Measurements from ENCODE around the gene HMGB2. TPM values are rescaled to one million over a fixed set of nuclear protein-coding genes. Genes with fewer than 3 reads are reported as not detected.

HMGB2 gene
- total and polyA plus RNA-seq, 5 experiments from 2014 or later, result 102 to 154 (median 115) TPM

DNA sequence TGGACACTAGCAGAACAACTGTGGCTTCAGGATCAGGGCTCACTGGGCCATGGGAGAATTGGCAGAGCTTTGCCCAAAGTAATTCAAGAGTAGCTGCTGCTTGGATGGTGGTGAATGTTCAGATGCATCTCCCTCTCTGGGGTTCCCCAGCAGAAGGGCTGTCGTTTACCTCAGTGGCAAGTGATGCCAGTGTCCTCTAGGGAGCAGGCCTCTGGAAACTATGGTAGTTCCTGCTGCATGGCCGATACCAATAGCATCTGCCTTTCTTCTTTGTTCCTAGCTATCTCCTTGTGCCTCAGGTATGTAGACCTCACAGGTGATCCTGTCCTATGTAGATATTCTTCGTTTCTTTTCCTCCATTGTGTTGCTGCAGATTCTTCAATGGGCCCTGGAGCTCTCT is 26.4 kb downstream of the HMGB2 start:
- no peaks in the 10 kb centered on the region for H3K4me1 Mint-ChIP-seq

DNA sequence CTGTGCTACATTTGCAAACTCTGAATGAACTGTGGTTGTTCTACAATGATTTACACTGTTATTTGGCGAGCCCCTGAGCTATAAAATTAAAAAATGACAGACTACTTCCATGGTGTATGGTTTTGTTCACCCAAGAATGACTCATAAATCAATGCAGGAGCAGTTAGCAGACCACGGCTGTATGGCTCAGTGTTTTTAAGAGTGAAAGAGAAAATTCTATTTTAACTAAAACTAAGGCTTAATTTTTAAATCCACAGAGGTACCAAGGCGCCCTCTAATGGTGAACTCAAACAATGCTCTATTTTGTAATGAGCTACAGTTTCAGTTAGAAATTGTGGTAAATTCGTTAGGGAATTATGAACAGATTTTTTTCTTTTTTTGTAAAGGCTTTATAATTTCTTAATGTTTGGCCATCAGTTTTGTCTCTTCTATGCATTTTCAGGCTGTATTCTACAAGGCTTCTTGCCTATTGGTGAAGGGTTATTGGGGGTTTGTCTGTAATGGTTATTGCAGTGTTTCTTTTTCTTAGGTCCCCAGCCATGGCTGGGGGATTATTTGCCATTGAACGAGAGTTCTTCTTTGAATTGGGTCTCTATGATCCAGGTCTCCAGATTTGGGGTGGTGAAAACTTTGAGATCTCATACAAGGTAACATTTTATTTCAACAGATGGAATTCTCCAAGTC is 32.5 kb downstream of the HMGB2 start:
- POLR2A ChIA-PET, result interaction anchor here (0.6 kb wide), 1 partner anchor 288 kb away, joined by 4 read pairs; no protein-coding TSS in a partner anchor
- no peaks in the 10 kb centered on the region for H3K9me3 Mint-ChIP-seq
- H3K36me3 Mint-ChIP-seq, result peaks cover 0 to 46% (median 12%) of the 10 kb centered on the region in 3 donors
- peaks cover 0 to 5% (median 2%) of the 10 kb centered on the region in 4 donors for H3K4me1 Mint-ChIP-seq
- no peak overlapping the region for H3K4me3 Mint-ChIP-seq
- H3K27me3 Mint-ChIP-seq, result no peaks in the 10 kb centered on the region
- H3K27ac Mint-ChIP-seq, result peak overlapping the region in 1 of 10 donors; percentile 43
- DNase-seq (peak in 5 of 10 donors; percentile 4 to 37 (median 29)), ATAC-seq (no peak)

More for the DNA sequence above, 26.4 kb downstream of the HMGB2 start:
- Mint-ChIP-seq H3K9me3 (no peaks in the 10 kb centered on the region), H3K36me3 (peaks cover 0 to 42% (median 21%) of the 10 kb centered on the region in 3 donors), H3K4me3 (no peak overlapping the region), H3K27ac (no peak overlapping the region), H3K27me3 (no peaks in the 10 kb centered on the region)
- no peak for DNase-seq
- POLR2A ChIA-PET, result interaction anchor here (1.1 kb wide), 1 partner anchor 12 kb away, joined by 4 read pairs; no protein-coding TSS in a partner anchor
- no peak for ATAC-seq

DNA sequence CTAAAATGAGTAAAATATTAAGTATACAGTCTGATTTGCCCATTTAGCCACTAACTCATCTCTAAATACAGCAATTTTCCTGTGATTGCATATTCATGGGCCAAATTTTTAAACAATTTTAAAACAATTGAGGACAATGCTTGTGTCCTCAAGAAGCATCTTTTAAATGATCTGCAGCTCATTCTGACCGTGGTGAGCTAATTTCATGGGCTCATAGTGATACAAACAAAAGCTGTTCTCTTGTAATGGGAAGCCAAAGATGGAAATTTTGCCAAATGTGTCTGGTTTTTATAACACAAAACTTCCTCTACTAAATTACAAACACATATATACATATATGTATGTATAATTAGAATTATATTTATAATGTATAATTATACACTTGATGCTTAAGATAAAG is 39.7 kb downstream of the HMGB2 start:
- no peak overlapping the region for H3K27ac Mint-ChIP-seq
- peaks cover 0 to 2% (median 0%) of the 10 kb centered on the region in 4 donors for H3K4me1 Mint-ChIP-seq
- no peaks in the 10 kb centered on the region for H3K9me3 Mint-ChIP-seq
- peaks cover 0 to 28% (median 0%) of the 10 kb centered on the region in 3 donors for H3K36me3 Mint-ChIP-seq
- no peaks in the 10 kb centered on the region for H3K27me3 Mint-ChIP-seq
- no peak for DNase-seq
- POLR2A ChIA-PET, result no interaction called here
- no peak overlapping the region for H3K4me3 Mint-ChIP-seq
- ATAC-seq, result no peak

- H3K9me3 Mint-ChIP-seq, result no peaks in the 10 kb centered on the region
- POLR2A ChIA-PET, result no interaction called here
- H3K36me3 Mint-ChIP-seq, result peaks cover 0 to 28% (median 0%) of the 10 kb centered on the region in 3 donors
- H3K4me1 Mint-ChIP-seq, result peaks cover 0 to 10% (median 6%) of the 10 kb centered on the region in 4 donors
- no peaks in the 10 kb centered on the region for H3K27me3 Mint-ChIP-seq
- no peak for ATAC-seq
- DNase-seq, result no peak
- H3K4me3 Mint-ChIP-seq, result no peak overlapping the region
- peak overlapping the region in 1 of 10 donors; percentile 5 for H3K27ac Mint-ChIP-seq
Observed at GRCh38 chr4:173293663-173294062, 40.5 kb downstream of the HMGB2 start.

GRCh38 chr4:173291899-173292298 is 42.3 kb downstream of the HMGB2 start:
- H3K36me3 Mint-ChIP-seq, result peaks cover 0 to 14% (median 0%) of the 10 kb centered on the region in 3 donors
- DNase-seq (no peak), ATAC-seq (no peak)
- no peak overlapping the region for H3K27ac Mint-ChIP-seq
- peaks cover 3 to 15% (median 11%) of the 10 kb centered on the region in 4 donors for H3K4me1 Mint-ChIP-seq
- POLR2A ChIA-PET, result no interaction called here
- no peak overlapping the region for H3K4me3 Mint-ChIP-seq
- H3K9me3 Mint-ChIP-seq, result peaks cover 0 to 4% (median 0%) of the 10 kb centered on the region in 9 donors
- H3K27me3 Mint-ChIP-seq, result no peaks in the 10 kb centered on the region

DNA sequence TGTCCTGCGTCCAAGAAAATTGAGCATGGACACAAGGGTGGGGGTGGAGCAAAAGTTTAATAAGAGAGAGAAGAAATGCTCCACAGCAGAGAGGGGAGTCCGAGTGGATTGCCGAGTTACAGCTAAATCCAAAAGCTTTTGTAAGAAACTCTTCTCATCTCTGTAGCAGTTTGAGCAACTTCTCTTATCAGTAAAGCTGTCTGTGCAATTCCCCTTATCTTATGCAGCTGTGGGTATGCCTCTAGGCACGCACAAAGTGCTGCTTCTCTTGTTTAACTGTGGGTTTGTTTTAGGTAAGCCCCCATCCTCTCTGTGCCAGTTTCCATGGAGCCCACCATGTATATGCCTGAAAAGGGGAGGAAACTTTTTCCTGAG is 44.8 kb downstream of the HMGB2 start:
- peak overlapping the region in 6 of 10 donors; percentile 21 to 46 (median 36) for H3K4me3 Mint-ChIP-seq
- H3K9me3 Mint-ChIP-seq, result peaks cover 0 to 22% (median 3%) of the 10 kb centered on the region in 9 donors
- POLR2A ChIA-PET, result no interaction called here
- H3K36me3 Mint-ChIP-seq, result peaks cover 0 to 19% (median 7%) of the 10 kb centered on the region in 3 donors
- DNase-seq (no peak), ATAC-seq (no peak)
- H3K27ac Mint-ChIP-seq, result peak overlapping the region in 3 of 10 donors; percentile 34 to 65 (median 53)
- no peaks in the 10 kb centered on the region for H3K27me3 Mint-ChIP-seq
- H3K4me1 Mint-ChIP-seq, result peaks cover 3 to 15% (median 11%) of the 10 kb centered on the region in 4 donors

DNA sequence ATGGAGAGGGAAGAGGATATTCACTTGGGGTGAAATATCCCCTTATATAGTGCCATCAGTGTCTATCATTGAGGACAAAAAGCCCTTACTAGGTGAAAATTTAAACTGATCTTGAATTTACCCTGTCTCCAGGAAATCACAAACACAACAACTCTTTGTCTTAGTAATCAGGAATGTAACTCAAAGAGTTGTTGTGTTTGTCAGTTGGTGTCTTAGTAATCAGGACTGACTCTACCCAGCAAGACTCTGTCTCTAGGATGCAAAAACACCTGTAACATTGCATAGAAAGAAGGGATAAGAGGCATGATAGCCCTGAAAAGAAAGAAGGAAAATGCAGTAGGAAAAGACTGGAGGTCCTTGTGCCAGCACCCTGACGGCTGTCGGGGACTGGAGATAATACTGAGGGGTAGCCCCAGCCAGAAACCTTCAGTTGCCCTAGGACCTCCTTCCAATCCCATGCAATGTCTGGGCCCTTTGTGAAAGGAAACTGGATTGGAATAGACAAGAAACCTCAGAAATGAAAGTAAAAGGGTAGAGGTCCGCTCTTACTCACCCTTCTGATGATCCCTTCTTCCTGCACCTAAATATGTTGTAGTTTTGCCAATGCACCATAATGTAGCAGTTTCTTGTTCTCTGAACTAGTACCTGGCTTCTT is 45.3 kb downstream of the HMGB2 start:
- DNase-seq (no peak), ATAC-seq (no peak)
- peaks cover 3 to 15% (median 11%) of the 10 kb centered on the region in 4 donors for H3K4me1 Mint-ChIP-seq
- no peaks in the 10 kb centered on the region for H3K27me3 Mint-ChIP-seq
- peaks cover 0 to 26% (median 3%) of the 10 kb centered on the region in 9 donors for H3K9me3 Mint-ChIP-seq
- POLR2A ChIA-PET, result no interaction called here
- peak overlapping the region in 3 of 10 donors; percentile 34 to 72 (median 61) for H3K27ac Mint-ChIP-seq
- H3K36me3 Mint-ChIP-seq, result peaks cover 0 to 23% (median 9%) of the 10 kb centered on the region in 3 donors
- H3K4me3 Mint-ChIP-seq, result peak overlapping the region in 6 of 10 donors; percentile 21 to 46 (median 36)

GRCh38 chr4:173288296-173288695 is 45.9 kb downstream of the HMGB2 start:
- POLR2A ChIA-PET, result no interaction called here
- Mint-ChIP-seq H3K27ac (peak overlapping the region in 1 of 10 donors; percentile 72), H3K36me3 (peaks cover 0 to 28% (median 12%) of the 10 kb centered on the region in 3 donors), H3K4me3 (peak overlapping the region in 2 of 10 donors; percentile 21 to 33), H3K27me3 (no peaks in the 10 kb centered on the region), H3K4me1 (peaks cover 3 to 15% (median 11%) of the 10 kb centered on the region in 4 donors), H3K9me3 (peaks cover 0 to 31% (median 3%) of the 10 kb centered on the region in 9 donors)
- ATAC-seq, result no peak
- peak; percentile 32 to 82 (median 56) for DNase-seq

- ATAC-seq (no peak), DNase-seq (no peak)
- H3K4me1 Mint-ChIP-seq, result peaks cover 4 to 15% (median 11%) of the 10 kb centered on the region in 4 donors
- peaks cover 0 to 36% (median 17%) of the 10 kb centered on the region in 3 donors for H3K36me3 Mint-ChIP-seq
- peaks cover 0 to 39% (median 4%) of the 10 kb centered on the region in 9 donors for H3K9me3 Mint-ChIP-seq
- no peak overlapping the region for H3K4me3 Mint-ChIP-seq
- no peak overlapping the region for H3K27ac Mint-ChIP-seq
- H3K27me3 Mint-ChIP-seq, result no peaks in the 10 kb centered on the region
- POLR2A ChIA-PET, result no interaction called here
Observed at GRCh38 chr4:173287486-173287885, 46.7 kb downstream of the HMGB2 start.

DNA sequence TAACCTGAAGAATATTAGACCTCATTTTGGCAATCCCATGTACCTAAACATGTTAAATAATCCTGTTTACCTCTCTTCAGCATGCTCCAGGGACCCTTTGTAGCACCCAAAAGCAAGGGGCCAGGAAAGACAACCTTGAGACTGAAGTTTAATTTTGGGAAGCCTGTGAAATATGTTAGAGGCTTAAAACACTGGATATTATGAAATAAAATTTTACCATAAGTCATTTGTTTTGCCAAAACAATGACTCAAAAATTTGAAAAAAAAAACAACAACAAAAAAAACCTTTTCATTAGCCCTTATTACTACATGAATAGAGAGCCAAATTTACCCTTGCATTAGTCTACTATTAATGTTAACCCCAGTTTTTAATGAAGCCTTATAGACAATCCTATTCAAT is 49.7 kb downstream of the HMGB2 start:
- peaks cover 11 to 26% (median 16%) of the 10 kb centered on the region in 4 donors for H3K4me1 Mint-ChIP-seq
- DNase-seq (no peak), ATAC-seq (no peak)
- H3K36me3 Mint-ChIP-seq, result peaks cover 0 to 58% (median 24%) of the 10 kb centered on the region in 3 donors
- H3K4me3 Mint-ChIP-seq, result no peak overlapping the region
- H3K9me3 Mint-ChIP-seq, result peaks cover 0 to 54% (median 17%) of the 10 kb centered on the region in 9 donors
- no peaks in the 10 kb centered on the region for H3K27me3 Mint-ChIP-seq
- no peak overlapping the region for H3K27ac Mint-ChIP-seq
- POLR2A ChIA-PET, result no interaction called here

- no peak for ATAC-seq
- H3K27me3 Mint-ChIP-seq, result no peaks in the 10 kb centered on the region
- H3K4me3 Mint-ChIP-seq, result no peak overlapping the region
- H3K9me3 Mint-ChIP-seq, result peaks cover 0 to 57% (median 17%) of the 10 kb centered on the region in 9 donors
- POLR2A ChIA-PET, result no interaction called here
- DNase-seq, result no peak
- H3K36me3 Mint-ChIP-seq, result peaks cover 0 to 64% (median 27%) of the 10 kb centered on the region in 3 donors
- H3K4me1 Mint-ChIP-seq, result peaks cover 0 to 13% (median 12%) of the 10 kb centered on the region in 4 donors
- no peak overlapping the region for H3K27ac Mint-ChIP-seq
Observed at GRCh38 chr4:173282626-173283025, 51.5 kb downstream of the HMGB2 start.

- POLR2A ChIA-PET, result no interaction called here
- peaks cover 0 to 13% (median 12%) of the 10 kb centered on the region in 4 donors for H3K4me1 Mint-ChIP-seq
- ATAC-seq (no peak), DNase-seq (no peak)
- H3K27ac Mint-ChIP-seq, result no peak overlapping the region
- H3K27me3 Mint-ChIP-seq, result no peaks in the 10 kb centered on the region
- no peak overlapping the region for H3K4me3 Mint-ChIP-seq
- H3K36me3 Mint-ChIP-seq, result peaks cover 0 to 68% (median 27%) of the 10 kb centered on the region in 3 donors
- peaks cover 0 to 57% (median 16%) of the 10 kb centered on the region in 9 donors for H3K9me3 Mint-ChIP-seq
Observed at GRCh38 chr4:173282256-173282562, 51.9 kb downstream of the HMGB2 start.

All from naive thymus-derived CD8-positive, alpha-beta T cell (primary cell).